KOPT-K1 (cell line): ENCODE data around the gene RAB15.

Experiments
- H3K27ac ChIP-seq: fragments of 200-600 bp; sonication (generic); 2 replicates; pipeline ENCODE4 v1.5.1; 2016; ENCODE audit warnings: antibody characterized with exemption, mild to moderate bottlenecking, low read depth, low read length; ENCODE audit not compliant: poor library complexity, severe bottlenecking
- H3K36me3 ChIP-seq: fragments of 200-600 bp; sonication (generic); 2 replicates; pipeline ENCODE4 v1.5.1; 2017; ENCODE audit warnings: antibody characterized with exemption, mild to moderate bottlenecking, low read length, moderate library complexity; ENCODE audit not compliant: insufficient read depth
- H3K9me3 ChIP-seq: fragments of 200-600 bp; sonication (generic); 2 replicates; pipeline ENCODE4 v1.5.1; 2017; ENCODE audit warnings: antibody characterized with exemption, low read length, mild to moderate bottlenecking; ENCODE audit not compliant: insufficient read depth, poor library complexity, severe bottlenecking

RAB15 gene

DNA sequence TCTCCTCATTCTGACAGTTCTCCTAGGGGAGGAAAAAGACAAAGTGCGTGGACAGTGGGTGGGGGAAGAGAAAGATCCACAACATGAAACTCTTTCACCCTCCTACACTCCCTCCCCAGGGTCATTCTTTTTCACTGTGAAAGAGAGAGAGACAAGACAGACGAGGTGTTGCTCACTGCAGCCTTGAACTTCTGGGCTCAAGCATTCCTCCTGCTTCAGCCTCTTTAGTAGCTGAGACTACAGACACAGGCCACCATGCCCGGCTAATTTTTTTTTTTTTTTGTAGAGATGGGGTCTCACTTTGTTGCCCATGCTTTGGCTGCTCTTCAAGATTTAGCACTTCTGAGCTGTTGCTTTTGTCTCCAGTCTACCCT, 32.3 kb downstream of the RAB15 start:
- Histone ChIP-seq H3K9me3 (no peaks in the 10 kb centered on the region), H3K36me3 (peaks cover 96% of the 10 kb centered on the region), H3K27ac (no peak overlapping the region)

DNA sequence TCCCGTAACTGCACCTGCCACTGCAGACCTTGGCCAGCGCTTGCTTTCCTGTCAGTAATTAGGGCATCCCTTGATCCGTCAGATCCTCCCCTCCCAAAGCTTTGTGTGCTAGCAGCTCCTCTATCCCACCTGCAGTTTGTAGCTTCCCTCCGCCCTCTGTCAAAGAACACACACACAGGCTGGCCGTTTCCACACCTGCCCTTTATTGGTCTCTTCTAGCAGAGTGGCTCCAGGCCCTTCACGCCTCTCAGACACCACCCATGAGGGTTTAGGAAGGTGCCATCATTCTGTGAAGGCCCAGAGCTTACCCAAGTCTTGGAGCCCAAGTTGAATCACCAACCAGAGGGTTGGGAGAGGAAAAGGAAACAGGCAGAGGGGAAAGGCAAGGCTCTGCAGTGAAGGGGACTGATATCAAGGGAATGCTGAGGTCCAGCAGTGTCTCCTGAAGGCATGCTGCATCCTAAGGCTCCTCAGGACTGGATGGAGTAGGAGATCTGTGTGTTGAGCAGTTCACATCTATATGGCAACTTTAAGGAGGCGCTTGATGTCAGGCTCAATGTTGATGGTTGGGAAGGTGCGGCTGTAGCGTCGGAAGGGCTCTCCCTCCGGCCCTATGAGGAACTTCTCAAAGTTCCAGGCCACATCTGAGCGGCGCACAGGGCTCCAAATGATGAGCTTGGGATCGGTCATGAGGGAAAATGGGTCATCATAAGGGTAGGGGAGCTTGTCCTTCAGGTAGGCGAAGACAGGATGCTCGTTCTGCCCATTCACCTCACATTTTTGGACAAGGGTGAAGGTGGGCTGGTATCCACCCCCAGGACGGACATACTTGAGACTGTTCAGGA, 32.9 kb downstream of the RAB15 start:
- H3K36me3 ChIP-seq = peaks cover 96% of the 10 kb centered on the region
- no peak overlapping the region for H3K27ac ChIP-seq
- H3K9me3 ChIP-seq = no peaks in the 10 kb centered on the region

DNA sequence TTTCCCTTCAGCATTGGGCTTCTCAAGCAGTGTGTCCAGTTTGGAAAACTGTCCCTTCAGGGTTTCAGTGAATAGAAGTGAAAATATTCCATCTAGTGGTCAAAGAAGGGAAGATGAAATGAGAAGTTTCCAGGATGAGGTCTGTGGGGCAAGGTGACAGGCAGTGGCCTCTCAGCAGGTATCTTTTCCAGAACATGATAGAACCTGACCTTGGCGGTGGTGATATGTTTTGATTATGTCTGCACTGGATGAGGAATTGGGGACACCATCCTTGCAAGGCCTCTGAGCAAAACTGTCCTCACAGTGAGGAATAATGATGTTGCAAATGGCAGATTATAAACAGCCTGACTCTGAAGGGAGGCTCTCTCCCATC, 34.3 kb downstream of the RAB15 start:
- H3K36me3 ChIP-seq = peaks cover 96% of the 10 kb centered on the region
- no peaks in the 10 kb centered on the region for H3K9me3 ChIP-seq
- no peak overlapping the region for H3K27ac ChIP-seq

DNA sequence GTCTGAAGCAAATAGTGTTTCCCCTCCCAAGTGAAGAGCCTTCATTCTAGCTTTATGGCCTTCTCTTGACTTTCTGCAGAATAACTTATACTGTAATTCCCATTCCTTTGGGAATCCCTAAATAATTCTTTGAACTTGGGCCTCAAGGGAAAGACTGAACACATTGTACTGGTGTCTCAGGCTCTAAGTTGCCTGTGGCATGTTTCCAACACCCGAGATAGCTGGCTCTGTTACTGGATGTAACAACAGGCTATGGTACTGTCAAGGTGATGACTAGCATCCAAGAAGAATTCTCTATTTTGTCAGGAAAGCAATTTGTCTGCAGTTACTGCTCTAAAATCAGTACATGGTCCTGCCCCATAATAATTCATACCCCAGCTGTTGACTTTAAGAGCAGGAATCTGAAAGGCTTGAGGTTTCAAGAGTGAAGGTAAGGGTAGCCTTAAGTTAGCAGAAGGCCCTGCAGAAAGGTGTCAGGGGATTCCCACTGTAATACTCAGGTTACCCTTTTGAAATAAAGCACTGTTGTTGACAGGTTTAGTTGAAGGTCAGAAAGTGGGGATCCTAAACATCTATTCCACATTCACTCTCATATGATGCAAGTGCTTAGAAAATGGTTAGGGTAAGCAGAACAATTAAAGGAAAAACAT, 34.8 kb downstream of the RAB15 start:
- peaks cover 96% of the 10 kb centered on the region for H3K36me3 ChIP-seq
- no peaks in the 10 kb centered on the region for H3K9me3 ChIP-seq
- H3K27ac ChIP-seq = no peak overlapping the region

DNA sequence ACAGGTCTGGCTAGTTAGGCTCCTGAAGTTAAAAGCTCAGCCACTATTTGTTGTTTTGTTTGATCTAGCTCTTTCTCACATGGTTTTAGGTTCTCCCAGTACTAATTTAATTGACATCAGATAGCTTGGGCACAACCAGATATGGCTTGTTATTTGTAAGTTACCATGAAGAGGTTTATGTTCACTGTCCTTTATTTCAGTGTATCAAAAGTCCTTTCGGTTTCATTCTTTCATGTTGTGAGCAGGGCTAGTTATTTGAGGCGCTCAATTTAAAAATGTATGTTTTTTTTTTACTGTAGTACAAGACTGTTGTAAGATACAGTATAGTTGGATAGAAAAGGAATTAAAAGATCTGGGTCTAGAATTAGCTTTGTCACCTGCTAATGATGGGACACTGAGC, 36.6 kb downstream of the RAB15 start:
- no peak overlapping the region for H3K27ac ChIP-seq
- no peaks in the 10 kb centered on the region for H3K9me3 ChIP-seq

DNA sequence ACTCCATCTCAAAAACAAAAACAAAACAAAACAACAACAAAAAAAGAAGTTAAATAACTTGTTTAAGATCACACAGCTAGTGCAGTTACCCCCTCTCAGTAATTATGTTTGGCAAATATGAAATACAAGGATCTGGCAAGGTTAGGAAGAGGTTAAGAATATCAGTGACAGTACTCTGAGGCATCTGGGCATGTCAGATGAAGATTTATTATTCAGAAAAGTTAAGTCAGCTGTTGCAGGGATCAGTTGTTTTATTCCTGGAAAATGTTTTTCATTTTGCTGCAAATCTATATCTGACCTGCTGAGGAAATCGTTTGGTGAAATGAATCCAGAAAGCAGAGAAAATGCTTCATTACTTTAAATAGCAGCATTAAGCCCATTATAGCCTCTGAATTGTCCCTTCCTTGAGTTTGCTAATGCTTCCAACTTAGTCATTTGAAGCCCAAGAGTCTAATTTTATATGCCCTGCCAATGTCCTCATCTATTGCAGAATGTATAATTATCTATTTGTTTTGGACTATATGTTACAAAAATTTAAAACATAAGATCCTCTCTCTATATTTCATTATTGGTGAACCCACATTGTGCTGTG, 37.7 kb downstream of the RAB15 start:
- Histone ChIP-seq H3K9me3 (no peaks in the 10 kb centered on the region), H3K36me3 (peaks cover 97% of the 10 kb centered on the region), H3K27ac (no peak overlapping the region)

More for the DNA sequence above, 36.6 kb downstream of the RAB15 start:
- peaks cover 97% of the 10 kb centered on the region for H3K36me3 ChIP-seq

DNA sequence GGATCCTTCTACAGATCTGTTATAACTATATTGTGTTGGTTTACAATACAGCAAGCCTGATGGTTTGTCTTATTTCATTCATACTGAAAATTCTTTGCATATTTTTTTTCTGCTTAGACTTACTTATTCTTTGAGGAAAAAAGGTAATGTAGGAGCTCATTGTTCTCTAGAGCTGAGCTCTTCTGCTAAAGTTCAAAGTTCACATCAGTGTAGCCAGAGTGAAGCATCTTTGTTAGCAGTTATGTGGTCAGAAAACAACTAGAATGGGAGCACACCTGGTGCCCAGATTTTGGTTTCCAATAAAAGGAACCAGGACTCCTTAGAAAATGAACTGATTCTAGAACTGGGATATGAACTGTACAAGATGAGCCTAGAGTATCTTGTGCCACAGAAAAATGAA, 39.9 kb downstream of the RAB15 start:
- Histone ChIP-seq H3K9me3 (peaks cover 12% of the 10 kb centered on the region), H3K27ac (no peak overlapping the region), H3K36me3 (peaks cover 95% of the 10 kb centered on the region)

DNA sequence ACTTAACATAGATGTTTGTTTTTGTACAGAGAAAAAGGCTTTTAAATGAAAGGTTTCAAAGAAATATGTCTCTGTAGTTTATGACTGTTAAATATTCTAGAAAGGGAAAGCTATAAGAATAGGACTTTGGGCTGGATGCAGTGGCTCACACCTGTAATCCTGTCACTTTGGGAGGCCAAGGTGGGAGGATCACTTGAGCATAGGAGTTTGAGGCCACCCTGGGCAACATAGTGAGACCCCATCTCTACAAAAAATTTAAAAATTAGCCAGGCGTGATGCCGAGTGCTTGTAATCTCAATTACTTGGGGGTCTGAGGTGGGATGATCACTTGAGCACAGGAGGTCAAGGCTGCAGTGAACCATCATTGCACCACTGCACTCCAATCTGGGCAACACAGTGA, 41.0 kb downstream of the RAB15 start:
- peaks cover 95% of the 10 kb centered on the region for H3K36me3 ChIP-seq
- H3K27ac ChIP-seq = no peak overlapping the region

DNA sequence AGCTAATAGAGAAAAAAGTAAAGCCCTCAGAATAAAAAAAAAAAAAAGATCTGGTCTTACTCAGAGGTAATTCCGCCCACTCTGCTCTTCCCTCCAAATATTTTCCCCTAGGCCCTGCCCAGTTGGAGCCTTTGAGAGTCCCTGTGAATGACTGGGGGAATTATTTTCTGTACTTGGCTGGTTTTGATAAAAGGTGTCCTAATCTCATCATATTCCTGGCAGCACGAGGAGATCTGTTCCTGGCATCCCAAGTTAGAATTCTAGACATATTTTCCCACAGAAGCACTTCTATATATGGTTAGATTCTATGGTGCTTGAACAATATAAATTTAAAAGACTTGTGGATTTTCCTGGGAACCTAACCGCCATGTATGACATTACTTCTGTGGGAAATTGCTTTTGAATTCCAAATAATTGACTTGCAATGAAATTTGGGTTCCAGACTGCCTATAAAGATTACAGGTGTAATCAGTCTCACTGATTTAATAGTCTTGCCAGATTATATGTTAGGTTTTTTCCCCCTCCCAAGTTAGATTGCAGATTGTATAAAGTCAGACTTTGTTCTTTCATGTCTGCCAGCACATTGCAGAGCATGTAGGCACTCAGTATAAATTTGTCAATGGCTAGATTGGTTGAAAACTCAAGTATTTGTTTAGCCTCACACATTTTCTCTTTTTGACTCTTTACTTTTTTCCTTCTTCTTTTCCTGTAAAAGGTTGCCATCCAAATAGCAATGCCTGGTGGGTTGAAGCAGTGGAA, 41.9 kb downstream of the RAB15 start:
- Histone ChIP-seq H3K27ac (no peak overlapping the region), H3K36me3 (peaks cover 95% of the 10 kb centered on the region), H3K9me3 (peaks cover 13% of the 10 kb centered on the region)

More for the DNA sequence above, 41.0 kb downstream of the RAB15 start:
- H3K9me3 ChIP-seq = peaks cover 13% of the 10 kb centered on the region

DNA sequence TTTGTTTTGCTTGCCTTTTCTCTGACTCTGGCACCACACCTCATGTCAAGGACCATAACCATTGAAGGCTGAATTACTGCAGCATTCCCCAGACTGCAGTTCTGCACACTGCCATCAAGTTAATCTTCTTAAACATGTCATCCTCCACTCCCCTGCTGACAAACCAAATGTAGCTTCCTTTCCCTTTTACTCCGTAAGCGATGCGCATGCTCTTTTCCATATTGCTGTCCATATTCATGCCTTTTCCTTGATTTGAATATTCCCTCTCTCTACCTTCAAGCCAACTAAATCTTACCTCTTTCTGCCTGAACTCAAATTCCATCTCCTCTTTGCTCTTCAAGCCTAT, 43.1 kb downstream of the RAB15 start:
- H3K36me3 ChIP-seq = peaks cover 97% of the 10 kb centered on the region
- peak overlapping the region; percentile 61 for H3K27ac ChIP-seq

DNA sequence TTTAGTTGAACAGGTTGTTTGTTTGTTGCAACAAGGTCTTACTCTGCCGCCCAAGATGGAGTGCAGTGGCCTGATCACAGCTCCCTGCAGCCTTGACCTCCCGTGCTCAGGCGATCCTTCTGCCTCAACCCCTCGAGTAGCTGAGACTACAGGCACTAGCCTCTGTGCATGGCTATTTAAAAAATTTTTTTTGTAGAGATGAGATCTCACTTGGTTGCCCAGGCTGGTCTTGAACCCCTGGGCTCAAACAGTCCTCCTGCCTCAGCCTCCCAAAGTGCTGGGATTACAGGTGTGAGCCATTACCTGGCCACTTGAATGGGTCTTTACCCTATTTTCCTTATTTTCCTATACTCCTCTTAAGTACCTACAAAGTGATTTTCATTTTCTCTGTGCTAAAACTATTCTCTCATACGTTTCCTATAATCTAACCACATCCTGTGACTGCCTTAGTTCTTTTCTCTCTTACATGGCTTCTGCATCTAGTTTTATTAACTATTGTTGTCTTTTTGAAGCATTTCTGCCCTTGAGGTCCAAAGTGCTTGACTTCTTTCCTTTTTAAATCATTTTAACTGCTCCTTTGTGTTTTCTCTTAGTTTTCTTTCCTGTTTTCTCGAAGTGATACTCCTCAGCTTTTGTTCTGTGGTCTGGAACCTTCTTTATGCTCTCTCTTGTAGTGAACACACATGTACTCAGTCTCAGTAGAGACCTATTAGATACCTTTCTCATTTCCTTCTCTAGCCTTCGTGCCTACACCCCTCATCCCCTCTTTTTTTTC, 43.7 kb downstream of the RAB15 start:
- Histone ChIP-seq H3K36me3 (peaks cover 95% of the 10 kb centered on the region), H3K9me3 (peaks cover 13% of the 10 kb centered on the region), H3K27ac (peak overlapping the region; percentile 61)

More for the DNA sequence above, 43.1 kb downstream of the RAB15 start:
- peaks cover 13% of the 10 kb centered on the region for H3K9me3 ChIP-seq

DNA sequence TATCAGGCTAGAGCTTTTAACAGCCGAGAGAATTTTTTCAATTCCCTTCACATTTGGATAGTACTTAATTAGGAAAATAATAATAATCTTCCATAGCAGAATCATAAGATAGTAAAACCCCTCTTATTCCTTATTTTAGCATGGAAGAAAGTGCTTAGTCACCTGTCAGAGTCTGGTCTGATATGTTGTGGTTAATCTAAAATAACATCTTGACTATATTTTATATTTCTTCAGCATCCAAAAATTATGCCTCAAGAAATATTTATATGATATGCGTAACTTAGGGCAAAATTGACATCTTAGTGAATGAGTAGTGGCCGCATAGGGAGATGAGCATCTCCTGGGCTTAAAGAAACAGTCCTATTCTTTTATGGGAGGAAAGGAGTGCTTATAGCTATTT, 45.1 kb downstream of the RAB15 start:
- Histone ChIP-seq H3K27ac (no peak overlapping the region), H3K36me3 (peaks cover 82% of the 10 kb centered on the region), H3K9me3 (peaks cover 13% of the 10 kb centered on the region)

DNA sequence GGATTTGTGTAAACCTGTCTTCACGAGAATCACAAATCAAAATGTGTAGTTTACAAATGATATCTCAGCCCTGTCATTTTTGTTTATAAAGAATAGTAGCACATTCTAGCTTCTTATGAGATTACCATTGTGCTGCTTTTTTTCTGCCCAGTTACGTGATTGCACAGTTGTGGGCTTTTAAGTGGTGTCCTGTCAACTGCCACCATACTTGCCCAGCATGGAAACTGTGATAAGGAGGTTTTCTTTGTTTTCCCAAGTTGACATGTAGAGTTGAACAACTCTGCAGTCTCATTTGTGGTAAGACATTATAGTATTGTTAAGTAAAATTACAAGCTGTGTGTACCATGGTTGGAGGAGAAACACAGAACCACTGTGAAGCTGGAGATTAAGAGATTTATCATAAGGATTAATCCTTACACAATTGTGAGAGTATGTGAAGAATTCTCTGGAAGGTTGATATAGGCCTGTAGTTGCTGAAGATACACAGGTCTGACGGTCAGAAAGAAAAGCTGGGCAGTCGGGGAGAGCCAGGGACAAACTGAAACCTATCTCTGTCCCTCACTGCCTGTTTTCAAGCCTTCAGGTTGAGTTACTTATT, 45.6 kb downstream of the RAB15 start:
- H3K36me3 ChIP-seq = peaks cover 76% of the 10 kb centered on the region
- H3K9me3 ChIP-seq = peaks cover 13% of the 10 kb centered on the region
- H3K27ac ChIP-seq = no peak overlapping the region

DNA sequence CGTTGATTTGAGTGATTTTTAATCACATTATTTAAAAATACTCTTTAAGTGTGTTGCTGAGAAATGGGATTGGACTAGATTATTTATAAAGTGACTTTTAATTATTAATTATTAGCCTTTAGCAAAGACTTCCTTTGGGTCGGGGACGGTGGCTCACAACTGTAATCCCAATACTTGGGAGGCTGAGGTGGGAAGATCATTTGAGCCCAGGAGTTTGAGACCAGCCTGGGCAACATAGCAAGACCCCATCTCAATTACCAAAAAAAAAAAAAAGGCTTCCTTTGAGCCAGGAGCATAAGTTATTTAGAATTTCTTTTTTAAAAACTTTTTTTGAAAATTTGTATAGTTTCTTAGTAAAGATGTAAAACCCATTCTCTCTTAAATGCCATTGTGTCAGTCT, 49.1 kb downstream of the RAB15 start:
- H3K36me3 ChIP-seq = peaks cover 54% of the 10 kb centered on the region
- H3K27ac ChIP-seq = no peak overlapping the region
- peaks cover 9% of the 10 kb centered on the region for H3K9me3 ChIP-seq
